GM10266 (cell line): ENCODE data around the gene PPA2.
"Not testable (repeated sequence)": the region's sequence is repeated elsewhere in the genome, so short reads cannot be mapped to it uniquely, and the experiment has no call there.

Source experiments
- DNase-seq: peaks from one replicate; pipeline ENCODE4 v3.0.0; 2012; ENCODE audit errors: extremely low spot score
- CTCF ChIP-seq: IDR thresholded peaks from 2 replicates; pipeline ENCODE4 v1.5.1; 2012; ENCODE audit warnings: mild to moderate bottlenecking, low read depth; ENCODE audit not compliant: control insufficient read depth, insufficient read depth; ENCODE audit errors: missing control alignments

PPA2 gene

GRCh38 chr4:105426187-105426897, 47.5 kb downstream of the PPA2 start:
- no peak for TF ChIP-seq CTCF
- no peak for DNase-seq

DNA sequence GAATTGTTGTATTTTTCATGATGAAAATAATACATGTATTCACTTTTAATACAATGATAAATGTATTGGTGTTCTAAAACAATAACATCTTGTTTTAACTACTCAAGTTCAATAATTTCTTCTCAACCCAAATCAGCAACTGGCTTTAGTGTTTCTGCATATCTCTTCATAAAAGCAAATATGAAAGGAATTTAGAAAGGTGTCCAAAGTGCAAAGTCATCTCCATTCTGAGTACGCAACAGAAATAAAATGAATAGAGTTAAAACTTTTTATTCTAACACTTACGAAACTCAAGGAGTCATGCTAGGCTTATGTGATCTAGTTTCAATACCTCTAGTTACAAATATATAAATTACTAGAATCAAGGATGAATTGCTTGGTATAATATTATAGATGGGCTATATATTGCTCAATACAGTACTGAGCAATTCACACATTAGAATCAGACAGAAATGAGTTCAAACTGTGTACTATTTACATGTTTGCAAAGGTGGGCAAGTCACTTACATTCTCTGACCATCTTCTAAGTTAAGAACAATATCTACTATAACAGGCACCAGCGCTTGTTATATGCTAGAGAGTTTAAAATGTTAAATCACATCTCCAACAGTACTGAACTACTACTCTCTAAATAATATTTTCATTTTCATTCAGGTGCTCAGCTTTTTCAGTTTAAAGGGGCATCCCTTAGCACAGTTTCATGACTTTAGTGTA, 51.5 kb downstream of the PPA2 start:
- no peak for TF ChIP-seq CTCF

DNA sequence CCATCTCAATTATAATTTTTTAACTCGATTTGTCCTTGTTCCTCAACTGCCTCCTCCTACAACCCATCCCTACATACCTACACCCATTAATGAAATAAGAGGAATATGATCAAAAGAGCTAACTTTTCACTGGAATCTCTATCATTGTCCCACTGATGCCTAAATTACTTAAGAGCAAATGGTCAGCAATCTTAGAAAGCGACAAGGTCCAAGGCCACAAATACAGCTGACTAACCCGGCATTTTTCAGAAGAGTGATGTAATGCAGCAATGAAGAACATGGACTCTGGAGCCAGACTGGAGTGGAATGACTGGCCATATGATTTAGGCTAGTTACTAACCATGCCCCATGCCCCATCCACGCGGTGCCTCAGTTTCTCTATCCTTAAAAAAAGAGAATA, 56.2 kb downstream of the PPA2 start:
- no peak for DNase-seq
- TF ChIP-seq CTCF = no peak

More for the DNA sequence above, 51.5 kb downstream of the PPA2 start:
- DNase-seq = no peak

GRCh38 chr4:105415281-105415744, 58.5 kb downstream of the PPA2 start:
- DNase-seq = no peak
- TF ChIP-seq CTCF = no peak

DNA sequence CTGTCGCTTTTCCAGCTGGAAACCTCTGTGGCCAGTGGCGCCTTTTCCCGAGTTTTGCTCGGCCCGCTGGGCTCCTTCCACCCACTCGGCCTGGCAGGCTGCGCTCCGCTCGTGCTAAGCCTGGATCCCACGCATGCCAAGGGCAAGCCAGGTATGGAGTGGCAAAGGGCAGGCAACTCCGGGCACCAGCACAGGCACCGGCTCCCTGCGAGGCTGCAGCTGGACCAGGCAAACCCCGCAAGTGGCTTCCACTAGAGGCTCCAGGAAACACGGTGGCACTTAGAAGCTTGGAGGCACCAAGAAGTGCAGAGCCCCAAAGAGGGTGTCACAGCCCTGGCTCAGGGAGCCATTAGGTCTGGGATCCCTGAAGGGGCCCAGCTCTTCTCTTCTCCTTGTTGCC, 59.5 kb downstream of the PPA2 start:
- no peak for TF ChIP-seq CTCF
- no peak for DNase-seq

GRCh38 chr4:105409135-105409534, 64.7 kb downstream of the PPA2 start:
- not testable (repeated sequence) for DNase-seq

DNA sequence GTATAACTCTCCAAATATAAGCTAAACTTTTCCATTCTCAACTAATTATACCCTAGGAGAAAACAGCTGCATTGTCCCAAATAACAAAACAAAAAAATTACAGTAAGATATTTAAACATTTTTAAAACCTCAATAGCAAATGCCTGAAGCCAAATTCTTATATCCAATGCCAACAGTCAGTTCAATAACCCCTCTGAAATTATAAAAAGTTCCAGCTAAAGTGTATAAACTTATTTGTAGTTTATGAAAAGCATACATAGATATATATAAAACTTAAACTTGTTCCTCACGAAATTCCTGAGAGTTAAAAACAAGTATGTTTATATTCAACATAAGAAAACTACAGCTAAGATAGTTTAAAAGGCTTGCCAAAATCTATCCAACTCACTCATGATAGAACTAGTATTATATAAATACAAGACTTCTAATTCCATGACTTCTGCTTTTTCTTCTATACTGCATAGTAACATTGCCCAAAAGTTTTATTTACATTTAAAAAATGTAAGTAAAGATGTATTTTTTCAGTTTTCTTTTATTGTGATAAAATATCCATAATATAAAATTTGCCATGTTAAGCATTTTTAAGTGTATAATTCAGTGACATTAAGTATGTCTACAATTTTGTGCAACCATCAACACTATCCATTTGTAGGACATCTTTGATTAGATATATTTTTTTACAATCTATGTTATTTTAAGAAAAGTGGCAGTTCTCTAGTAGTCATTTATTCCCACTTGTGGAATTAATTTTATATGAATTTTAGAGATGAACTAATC, 72.8 kb downstream of the PPA2 start:
- TF ChIP-seq CTCF = no peak
- no peak for DNase-seq
